Vagina (tissue), 2 donors: ENCODE measurements around the gene PREP.

Source experiments
- CTCF ChIP-seq, 3 experiments: fragments of 450-650 bp in 2 of 3; fragments of 200-600 bp in 1 of 3; sonication (generic) in 1 of 3; IDR thresholded peaks; one replicate each; pipeline ENCODE4 v1.5.1; 2017 to 2019; ENCODE audit warnings: antibody characterized with exemption in 3 of 3, mild to moderate bottlenecking in 2 of 3, moderate library complexity in 2 of 3
- POLR2AphosphoS5 ChIP-seq, 2 donors: sonication (generic); formaldehyde crosslinking; IDR thresholded peaks; one replicate each; pipeline ENCODE4 v1.9.0; 2017; ENCODE audit warnings: antibody characterized with exemption in 2 of 2, mild to moderate bottlenecking in 2 of 2, low read depth in 1 of 2; ENCODE audit not compliant: insufficient read depth in 1 of 2

DNA sequence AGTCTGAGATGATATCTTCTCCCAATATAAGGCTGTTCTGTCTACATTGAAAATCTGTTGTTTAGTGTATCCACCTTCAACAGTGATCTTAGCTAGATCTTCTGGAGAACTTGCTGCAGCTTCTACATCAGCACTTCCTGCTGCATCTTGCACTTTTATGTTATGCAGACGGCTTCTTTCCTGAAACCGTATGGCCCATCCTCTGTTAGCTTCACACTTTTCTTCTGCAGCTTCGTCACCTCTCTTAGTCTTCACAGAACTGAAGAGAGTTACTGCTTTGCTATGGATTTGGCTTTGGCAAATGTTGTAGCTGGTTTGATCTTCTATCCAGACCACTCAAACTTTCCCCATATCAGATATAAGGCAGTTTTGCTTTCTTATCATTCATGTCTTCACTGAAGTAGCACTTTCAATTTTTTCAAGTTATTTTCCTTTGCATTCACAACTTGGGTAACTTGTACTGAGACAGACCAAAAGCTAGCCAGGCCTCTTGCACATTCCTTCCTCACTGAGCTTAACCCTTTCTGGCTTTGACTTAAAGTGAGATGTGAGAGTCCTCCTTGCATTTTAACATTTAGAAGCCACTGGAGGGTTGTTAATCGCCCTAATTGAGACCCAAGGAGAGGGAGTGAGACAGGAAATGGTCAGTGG lies 110.1 kb downstream of the PREP start:
- TF ChIP-seq CTCF (IDR thresholded peaks at IDR 0.05) = no peak
- TF ChIP-seq POLR2AphosphoS5 (IDR thresholded peaks at IDR 0.05; ENCODE audit: insufficient read depth in 1 of 2, low read depth in 1 of 2) = no peak
